ENCODE measurements around the gene MFAP4. TPM values are rescaled to one million over a fixed set of nuclear protein-coding genes. Genes with fewer than 3 reads are reported as not detected.
"Not testable (repeated sequence)": the region's sequence is repeated elsewhere in the genome, so short reads cannot be mapped to it uniquely, and the experiment has no call there.

The MFAP4 gene
- total RNA-seq, 3 donors from 2014 or later = 19.0 to 127 (median 44.2) TPM

DNA sequence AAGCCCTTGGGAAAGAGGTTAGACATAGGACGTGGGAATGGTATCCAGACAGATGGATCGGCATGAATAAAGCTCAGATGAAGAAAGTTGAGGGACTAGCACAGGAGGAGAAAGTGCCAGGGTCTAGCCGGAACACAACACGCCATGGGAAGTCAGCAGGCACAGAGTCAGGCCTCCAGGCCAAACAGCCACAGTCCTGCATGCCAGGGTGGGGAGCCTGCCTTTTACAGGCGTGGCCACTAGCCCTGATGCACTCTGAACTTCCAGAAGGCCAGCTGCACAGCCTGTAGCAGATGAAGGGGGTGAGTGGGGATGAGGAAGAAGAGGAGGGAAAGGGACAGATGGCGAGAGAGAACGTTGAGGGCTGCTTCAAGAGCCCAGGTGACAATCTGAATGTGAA is 29.6 kb downstream of the MFAP4 start:
- DNase-seq (peak in 2 of 3 donors; percentile 28 to 33), ATAC-seq (peak; percentile 50)
- Histone ChIP-seq H3K4me3 (no peak overlapping the region), H3K36me3 (ENCODE audit: low read depth) (no peaks in the 10 kb centered on the region), H3K9me3 (no peaks in the 10 kb centered on the region), H3K4me1 (ENCODE audit: low read depth) (peaks cover 6% of the 10 kb centered on the region)
- TF ChIP-seq, protein P1, sequence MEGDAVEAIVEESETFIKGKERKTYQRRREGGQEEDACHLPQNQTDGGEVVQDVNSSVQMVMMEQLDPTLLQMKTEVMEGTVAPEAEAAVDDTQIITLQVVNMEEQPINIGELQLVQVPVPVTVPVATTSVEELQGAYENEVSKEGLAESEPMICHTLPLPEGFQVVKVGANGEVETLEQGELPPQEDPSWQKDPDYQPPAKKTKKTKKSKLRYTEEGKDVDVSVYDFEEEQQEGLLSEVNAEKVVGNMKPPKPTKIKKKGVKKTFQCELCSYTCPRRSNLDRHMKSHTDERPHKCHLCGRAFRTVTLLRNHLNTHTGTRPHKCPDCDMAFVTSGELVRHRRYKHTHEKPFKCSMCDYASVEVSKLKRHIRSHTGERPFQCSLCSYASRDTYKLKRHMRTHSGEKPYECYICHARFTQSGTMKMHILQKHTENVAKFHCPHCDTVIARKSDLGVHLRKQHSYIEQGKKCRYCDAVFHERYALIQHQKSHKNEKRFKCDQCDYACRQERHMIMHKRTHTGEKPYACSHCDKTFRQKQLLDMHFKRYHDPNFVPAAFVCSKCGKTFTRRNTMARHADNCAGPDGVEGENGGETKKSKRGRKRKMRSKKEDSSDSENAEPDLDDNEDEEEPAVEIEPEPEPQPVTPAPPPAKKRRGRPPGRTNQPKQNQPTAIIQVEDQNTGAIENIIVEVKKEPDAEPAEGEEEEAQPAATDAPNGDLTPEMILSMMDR (IDR thresholded peaks at IDR 0.05) = no peak
- intact Hi-C loops (cut with DNase I, micrococcal nuclease) = no loop called here

- H3K4me3 ChIP-seq = no peak overlapping the region
- no peaks in the 10 kb centered on the region for H3K9me3 ChIP-seq
- ATAC-seq (no peak), DNase-seq (no peak)
- TF ChIP-seq, protein P1 (IDR thresholded peaks at IDR 0.05) = no peak
- no peaks in the 10 kb centered on the region for H3K36me3 ChIP-seq (ENCODE audit: low read depth)
- intact Hi-C loops (cut with DNase I, micrococcal nuclease) = no loop called here
- H3K4me1 ChIP-seq (ENCODE audit: low read depth) = no peaks in the 10 kb centered on the region
These were observed 32.2 kb downstream of the MFAP4 start for GRCh38 chr17:19354748-19355147.

GRCh38 chr17:19353401-19353800 is 33.6 kb downstream of the MFAP4 start:
- DNase-seq; H3K4me1 ChIP-seq (ENCODE audit: low read depth); H3K4me3 ChIP-seq; H3K9me3 ChIP-seq; ATAC-seq; H3K36me3 ChIP-seq (ENCODE audit: low read depth); intact Hi-C loops (cut with DNase I, micrococcal nuclease): not testable (repeated sequence)

DNA sequence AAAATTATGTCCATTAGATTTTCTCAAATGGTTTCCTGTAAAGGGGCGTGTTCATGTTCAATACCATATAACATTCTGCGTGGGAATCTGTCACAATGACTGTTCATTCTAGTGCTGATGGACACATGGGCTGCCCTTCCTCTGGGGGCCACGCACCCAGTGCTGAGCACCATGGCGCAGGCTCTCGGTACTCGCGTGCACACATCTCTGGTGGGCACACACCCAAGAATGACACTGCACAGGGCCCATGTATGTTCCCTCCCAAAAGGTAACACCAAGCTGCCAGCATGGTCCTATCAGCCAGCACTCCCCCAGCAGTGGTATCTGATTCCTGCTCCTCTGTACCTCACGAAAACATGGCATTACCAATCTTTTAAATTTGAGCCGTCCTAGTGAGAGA is 38.2 kb downstream of the MFAP4 start:
- intact Hi-C loops (cut with DNase I, micrococcal nuclease) = no loop called here
- DNase-seq (peak in 1 of 3 donors; percentile 24), ATAC-seq (no peak)
- Histone ChIP-seq H3K36me3 (ENCODE audit: low read depth) (no peaks in the 10 kb centered on the region), H3K4me1 (ENCODE audit: low read depth) (peaks cover 14% of the 10 kb centered on the region), H3K9me3 (no peaks in the 10 kb centered on the region), H3K4me3 (no peak overlapping the region)
- TF ChIP-seq, protein P1 (IDR thresholded peaks at IDR 0.05) = no peak

DNA sequence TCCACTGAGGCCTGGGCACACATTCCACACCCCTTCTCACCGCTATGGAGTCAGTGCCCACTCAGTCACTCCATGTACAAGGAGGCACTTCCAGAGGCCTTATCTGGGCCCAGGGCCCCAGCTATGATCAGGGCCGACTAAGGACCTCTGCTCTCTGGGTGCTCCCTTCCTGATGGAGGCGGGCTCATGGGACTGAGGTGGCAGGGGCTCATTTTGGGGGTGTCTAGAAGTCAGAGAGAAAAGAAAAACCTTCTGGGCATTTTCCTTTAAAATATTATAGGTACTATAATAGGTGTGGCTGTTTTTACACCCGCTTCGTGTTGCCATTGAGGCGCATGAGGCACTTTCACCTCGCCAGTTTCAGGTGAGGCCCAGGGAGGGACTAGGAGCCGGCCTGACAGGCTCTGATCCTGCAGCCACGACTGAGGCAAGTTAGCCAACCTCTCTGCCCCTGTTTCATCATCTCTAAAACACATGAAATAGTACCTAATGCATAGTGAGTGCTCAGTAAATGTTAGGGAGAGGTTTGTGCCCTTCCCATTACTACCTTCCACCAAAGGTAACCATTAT is 38.8 kb downstream of the MFAP4 start:
- TF ChIP-seq, protein P1 (IDR thresholded peaks at IDR 0.05) = no peak
- peak; percentile 57 for ATAC-seq
- DNase-seq = peak in 1 of 3 donors; percentile 39
- intact Hi-C loops (cut with DNase I, micrococcal nuclease) = no loop called here
- Histone ChIP-seq H3K4me3 (no peak overlapping the region), H3K9me3 (no peaks in the 10 kb centered on the region), H3K4me1 (ENCODE audit: low read depth) (peaks cover 14% of the 10 kb centered on the region), H3K36me3 (ENCODE audit: low read depth) (no peaks in the 10 kb centered on the region)

GRCh38 chr17:19347323-19348080 is 39.5 kb downstream of the MFAP4 start:
- H3K4me1 ChIP-seq (ENCODE audit: low read depth) = peaks cover 14% of the 10 kb centered on the region
- DNase-seq (peak in 1 of 3 donors; percentile 39), ATAC-seq (no peak)
- H3K4me3 ChIP-seq = no peak overlapping the region
- intact Hi-C loops (cut with DNase I, micrococcal nuclease) = no loop called here
- H3K9me3 ChIP-seq = no peaks in the 10 kb centered on the region
- TF ChIP-seq, protein P1 (IDR thresholded peaks at IDR 0.05) = no peak
- no peaks in the 10 kb centered on the region for H3K36me3 ChIP-seq (ENCODE audit: low read depth)

Data from mucosa of descending colon (tissue), 3 donors.